GM19043 (cell line): Measurements from ENCODE around the gene SCG3.

ENCODE experiments used
- ATAC-seq: cut with Tn5 transposase; IDR thresholded peaks from one replicate; pipeline ENCODE4 v1.9.1; 2021; ENCODE audit warnings: low read depth; ENCODE audit not compliant: unreplicated experiment

The SCG3 gene

GRCh38 chr15:51754267-51754666, 73.0 kb downstream of the SCG3 start:
- ATAC-seq, result no peak

DNA sequence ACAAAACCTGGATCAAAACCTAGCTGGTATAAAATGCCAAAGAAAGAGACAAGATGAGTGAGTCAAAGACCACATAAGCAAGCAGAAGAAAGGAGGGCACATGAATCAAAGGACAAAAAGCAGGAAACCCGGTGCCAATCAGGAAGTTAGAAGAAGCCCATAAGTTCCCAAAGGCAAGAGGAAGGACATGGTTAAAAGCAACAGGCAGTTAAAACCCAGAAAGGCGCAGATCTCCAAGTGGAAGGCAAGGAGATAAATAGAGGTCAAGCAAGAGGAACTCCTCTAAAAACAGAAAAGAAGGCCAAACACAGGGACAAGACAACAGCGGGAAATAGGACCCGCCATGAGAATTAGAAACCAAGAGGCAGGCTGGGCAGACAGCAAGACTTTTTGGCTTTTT, 74.5 kb downstream of the SCG3 start:
- ATAC-seq, result no peak

GRCh38 chr15:51756482-51756881, 75.2 kb downstream of the SCG3 start:
- no peak for ATAC-seq

GRCh38 chr15:51757450-51757849, 76.1 kb downstream of the SCG3 start:
- ATAC-seq, result no peak

DNA sequence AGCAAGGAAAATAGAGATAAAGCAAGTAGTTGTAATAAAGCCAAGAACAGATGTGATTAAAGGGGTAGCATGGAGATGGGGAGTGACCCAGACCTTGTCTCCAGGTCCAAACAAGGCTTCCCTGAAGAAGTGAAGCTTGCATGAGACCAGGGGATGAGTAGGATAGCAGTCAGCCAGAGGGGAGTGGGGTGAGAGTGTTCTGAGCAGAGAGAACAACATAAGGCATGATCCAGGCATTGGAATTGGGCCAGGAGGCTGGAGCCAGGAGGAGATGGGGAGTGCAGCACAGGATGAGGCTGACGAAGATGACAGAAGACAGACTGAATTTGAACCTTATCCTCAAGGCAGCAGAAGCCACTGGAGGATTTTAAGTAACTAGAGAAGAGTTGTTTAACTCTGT, 77.3 kb downstream of the SCG3 start:
- no peak for ATAC-seq

DNA sequence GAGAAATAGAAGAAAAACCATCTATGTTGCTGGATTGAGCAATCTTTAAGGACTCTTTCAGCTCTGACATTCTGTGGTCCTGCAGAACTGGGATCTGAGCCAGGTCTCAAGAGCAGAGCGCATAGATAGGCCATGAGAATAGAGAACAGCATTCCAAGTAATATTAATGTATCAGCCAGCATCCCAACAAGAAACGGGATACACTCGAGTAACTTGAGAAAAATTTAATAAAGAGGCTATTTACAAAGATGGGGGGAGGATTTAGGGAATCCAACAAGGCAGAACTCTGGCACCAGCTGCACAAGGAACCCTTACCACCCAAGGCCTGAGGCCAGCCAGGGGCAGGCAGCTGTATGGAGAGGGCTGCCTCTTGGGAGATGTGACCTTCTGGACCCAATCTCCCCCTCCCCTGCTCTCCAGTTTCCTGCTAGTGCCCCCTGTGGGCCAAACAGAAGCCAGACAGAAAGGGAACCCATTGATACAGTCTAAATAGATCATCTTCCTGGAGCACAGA, 78.3 kb downstream of the SCG3 start:
- ATAC-seq, result no peak

GRCh38 chr15:51760805-51761204, 79.5 kb downstream of the SCG3 start:
- no peak for ATAC-seq

GRCh38 chr15:51765751-51766150, 84.4 kb downstream of the SCG3 start:
- no peak for ATAC-seq

GRCh38 chr15:51766341-51766740, 85.0 kb downstream of the SCG3 start:
- no peak for ATAC-seq

GRCh38 chr15:51768018-51768417, 86.7 kb downstream of the SCG3 start:
- ATAC-seq, result no peak
